OCI-LY3 (cell line): Measurements from ENCODE around the gene DOK4.

Experiments
- H2AFZ ChIP-seq: fragments of 200-600, 300-600 bp; shearing (Covaris generic); 2 replicates; pipeline ENCODE4 v1.6.0; 2014; ENCODE audit warnings: antibody characterized with exemption, low read depth, low read length
- H3K27ac ChIP-seq: fragments of 200-600, 300-600 bp; sonication (generic); 2 replicates; pipeline ENCODE4 v1.5.1; 2014; ENCODE audit warnings: mild to moderate bottlenecking, low read length, moderate library complexity, mixed read lengths
- H3K27me3 ChIP-seq: fragments of 200-600, 300-600 bp; sonication (generic); 2 replicates; pipeline ENCODE4 v1.6.1; 2014; ENCODE audit warnings: low read depth, low read length, mixed read lengths
- H3K36me3 ChIP-seq: fragments of 200-600, 300-600 bp; sonication (generic); replicated peaks from 2 replicates; pipeline ENCODE3; 2014; ENCODE audit warnings: low read depth, low read length, mixed read lengths
- H3K4me1 ChIP-seq: fragments of 300-600, 200-600 bp; sonication (generic); 2 replicates; pipeline ENCODE4 v1.6.1; 2014; ENCODE audit warnings: low read length, mixed read lengths
- H3K4me2 ChIP-seq: fragments of 200-600, 300-600 bp; sonication (generic); 2 replicates; pipeline ENCODE4 v1.6.1; 2014; ENCODE audit warnings: low read length, mixed read lengths
- H3K4me3 ChIP-seq: fragments of 300-600, 200-600 bp; sonication (generic); 2 replicates; pipeline ENCODE4 v1.5.1; 2014; ENCODE audit warnings: antibody characterized with exemption, mild to moderate bottlenecking, low read length, moderate library complexity
- H3K79me2 ChIP-seq: fragments of 300-600, 200-600 bp; shearing (Covaris generic); 2 replicates; pipeline ENCODE4 v1.6.1; 2014; ENCODE audit warnings: mild to moderate bottlenecking, low read length, mixed read lengths
- H3K9ac ChIP-seq: fragments of 300-600, 200-600 bp; shearing (Covaris generic); 2 replicates; pipeline ENCODE4 v1.6.0; 2014; ENCODE audit warnings: mild to moderate bottlenecking, low read length, moderate library complexity
- H3K9me3 ChIP-seq: fragments of 200-600, 300-600 bp; shearing (Covaris generic); 2 replicates; pipeline ENCODE4 v1.6.1; 2014; ENCODE audit warnings: low read length, mixed read lengths; ENCODE audit not compliant: insufficient read depth
- H4K20me1 ChIP-seq: fragments of 200-600, 300-600 bp; sonication (generic); 2 replicates; pipeline ENCODE4 v1.6.1; 2016; ENCODE audit warnings: low read length, mixed read lengths; ENCODE audit not compliant: insufficient read depth
- CTCF ChIP-seq: fragments of 200-600, 300-600 bp; sonication (generic); IDR thresholded peaks from 2 replicates; pipeline ENCODE4 v1.5.1; 2014; ENCODE audit warnings: antibody characterized with exemption, low read length, low read depth
- EZH2phosphoT487 ChIP-seq: fragments of 200-600 bp; shearing (Covaris generic); IDR thresholded peaks from 2 replicates; pipeline ENCODE4 v1.6.1; 2018; ENCODE audit warnings: antibody characterized with exemption, mixed run types, low read depth

DOK4 gene

DNA sequence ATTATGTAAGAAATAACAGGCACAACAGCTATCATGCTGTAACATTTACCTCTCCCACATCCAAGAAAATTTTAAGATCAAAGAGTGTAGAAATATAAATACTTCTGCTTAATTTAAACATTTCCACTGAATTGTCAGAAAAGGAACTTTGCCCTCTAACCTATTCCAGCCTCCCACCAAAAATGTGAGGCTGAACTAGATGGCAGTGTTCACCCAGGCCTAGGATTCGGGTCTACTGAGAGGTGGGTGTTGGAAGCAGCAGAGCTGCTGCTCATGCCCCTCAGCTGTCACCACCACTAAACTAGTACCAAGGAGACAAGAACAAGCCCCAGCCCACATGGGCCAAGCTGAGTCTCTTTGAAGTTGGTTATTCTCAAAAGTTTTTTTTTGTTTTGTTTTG is 50.5 kb downstream of the DOK4 start:
- Histone ChIP-seq H3K4me2 (no peak overlapping the region), H3K27ac (no peak overlapping the region), H3K36me3 (peaks cover 44% of the 10 kb centered on the region)

DNA sequence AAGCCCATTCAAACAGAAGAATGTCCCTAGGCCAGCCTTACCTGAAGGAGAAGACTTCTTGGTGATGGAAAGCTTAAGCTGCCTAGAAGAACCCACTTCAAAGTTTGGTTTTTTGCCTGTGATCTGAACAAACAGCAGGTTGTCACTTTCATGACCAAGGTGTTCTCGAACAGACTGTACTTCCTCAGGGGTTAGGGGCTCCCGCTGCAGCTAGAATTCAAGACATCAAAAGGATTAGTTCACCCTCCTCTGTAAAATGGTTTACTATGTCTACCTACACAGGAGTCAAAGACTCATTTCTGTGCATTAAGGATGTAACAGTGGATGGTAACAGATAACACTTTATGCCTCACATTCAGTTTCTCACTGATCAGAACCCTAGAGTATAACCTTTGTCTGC is 52.3 kb downstream of the DOK4 start:
- Histone ChIP-seq H3K4me1 (no peaks in the 10 kb centered on the region), H4K20me1 (no peaks in the 10 kb centered on the region), H3K27ac (no peak overlapping the region), H3K9ac (no peak overlapping the region), H2AFZ (no peak overlapping the region), H3K9me3 (no peaks in the 10 kb centered on the region), H3K79me2 (no peaks in the 10 kb centered on the region), H3K4me3 (no peak overlapping the region), H3K4me2 (no peak overlapping the region), H3K36me3 (peaks cover 50% of the 10 kb centered on the region), H3K27me3 (no peaks in the 10 kb centered on the region)
- TF ChIP-seq EZH2phosphoT487 (no peak), CTCF (no peak)

More for the DNA sequence above, 50.5 kb downstream of the DOK4 start:
- Histone ChIP-seq H3K4me3 (no peak overlapping the region), H3K9me3 (no peaks in the 10 kb centered on the region), H4K20me1 (no peaks in the 10 kb centered on the region), H3K4me1 (no peaks in the 10 kb centered on the region), H2AFZ (no peak overlapping the region), H3K9ac (no peak overlapping the region), H3K79me2 (no peaks in the 10 kb centered on the region), H3K27me3 (no peaks in the 10 kb centered on the region)
- TF ChIP-seq CTCF (no peak), EZH2phosphoT487 (no peak)

DNA sequence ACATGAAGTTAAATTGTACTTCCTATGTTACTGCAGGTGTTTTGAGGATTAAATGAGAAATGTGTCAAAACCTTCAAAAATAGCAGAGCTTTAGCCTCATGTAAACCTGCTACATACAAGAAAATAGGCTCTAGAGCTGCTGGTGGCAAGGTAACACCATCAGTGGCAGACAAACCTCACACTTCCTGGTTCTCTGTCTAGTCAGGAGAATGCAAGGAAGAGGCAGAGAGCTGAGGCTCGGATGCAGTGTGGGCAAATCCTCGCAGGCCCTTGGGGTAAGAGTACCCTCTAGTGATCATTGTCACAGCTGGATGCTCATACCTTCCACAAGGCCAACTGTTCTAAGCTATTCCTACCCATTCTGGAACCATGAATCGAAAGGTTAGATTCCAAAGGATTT is 53.3 kb downstream of the DOK4 start:
- no peaks in the 10 kb centered on the region for H3K79me2 ChIP-seq
- no peaks in the 10 kb centered on the region for H3K27me3 ChIP-seq
- H3K9me3 ChIP-seq: no peaks in the 10 kb centered on the region
- no peak overlapping the region for H3K4me2 ChIP-seq
- H3K9ac ChIP-seq: no peak overlapping the region
- peaks cover 51% of the 10 kb centered on the region for H3K36me3 ChIP-seq
- H3K27ac ChIP-seq: no peak overlapping the region
- no peak overlapping the region for H3K4me3 ChIP-seq
- H3K4me1 ChIP-seq: no peaks in the 10 kb centered on the region
- TF ChIP-seq CTCF: no peak
- TF ChIP-seq EZH2phosphoT487: no peak
- no peaks in the 10 kb centered on the region for H4K20me1 ChIP-seq
- no peak overlapping the region for H2AFZ ChIP-seq

GRCh38 chr16:57432505-57432904 is 53.8 kb downstream of the DOK4 start:
- H4K20me1 ChIP-seq: no peaks in the 10 kb centered on the region
- H3K27me3 ChIP-seq: no peaks in the 10 kb centered on the region
- H3K4me3 ChIP-seq: no peak overlapping the region
- H3K4me1 ChIP-seq: no peaks in the 10 kb centered on the region
- no peaks in the 10 kb centered on the region for H3K9me3 ChIP-seq
- TF ChIP-seq CTCF (no peak), EZH2phosphoT487 (no peak)
- H2AFZ ChIP-seq: no peak overlapping the region
- H3K9ac ChIP-seq: no peak overlapping the region
- H3K36me3 ChIP-seq: peaks cover 54% of the 10 kb centered on the region
- no peak overlapping the region for H3K4me2 ChIP-seq
- no peaks in the 10 kb centered on the region for H3K79me2 ChIP-seq
- no peak overlapping the region for H3K27ac ChIP-seq
